22Rv1 (cell line): ENCODE results near the gene SLC25A17.
"Not testable (repeated sequence)": the region's sequence is repeated elsewhere in the genome, so short reads cannot be mapped to it uniquely, and the experiment has no call there.

ENCODE experiments used
- H3K27ac ChIP-seq: fragments of 450-650 bp; 2 replicates; pipeline ENCODE4 v1.5.1; 2017
- CTCF ChIP-seq: fragments of 450-650 bp; IDR thresholded peaks from 2 replicates; pipeline ENCODE4 v1.5.1; 2017; ENCODE audit warnings: mild to moderate bottlenecking
- ZFX ChIP-seq: fragments of 450-650 bp; IDR thresholded peaks from 2 replicates; pipeline ENCODE4 v1.6.1; 2017; ENCODE audit warnings: antibody characterized with exemption, borderline replicate concordance

Gene SLC25A17

GRCh38 chr22:40818747-40819598 lies at the start of gene SLC25A17:
SLC25A17 (minus strand) TSS chr22:40819346; CDS start chr22:40819248, 98 bp downstream.
- TF ChIP-seq CTCF (peak; percentile 55), ZFX (no peak)
- peak within 1 kb of the TSS; percentile 71 for H3K27ac ChIP-seq

GRCh38 chr22:40868379-40868778 lies 49.2 kb upstream of the SLC25A17 start:
- H3K27ac ChIP-seq, result not testable (repeated sequence)

- H3K27ac ChIP-seq, result no peak overlapping the region
- TF ChIP-seq CTCF (no peak), ZFX (no peak)
Observed at GRCh38 chr22:40867109-40867508, 48.0 kb upstream of the SLC25A17 start.

- H3K27ac ChIP-seq, result no peak overlapping the region
- TF ChIP-seq ZFX (no peak), CTCF (no peak)
Observed at GRCh38 chr22:40862537-40862936, 43.4 kb upstream of the SLC25A17 start.

- TF ChIP-seq ZFX, result no peak
- TF ChIP-seq CTCF, result no peak
Observed at GRCh38 chr22:40862013-40862412, 42.9 kb upstream of the SLC25A17 start, which contains the start of gene DNAJB7. DNAJB7 (minus strand) TSS chr22:40862113; CDS start chr22:40861994, 119 bp downstream.

GRCh38 chr22:40857309-40857855 lies 38.2 kb upstream of the SLC25A17 start:
- TF ChIP-seq CTCF (no peak), ZFX (no peak)
- H3K27ac ChIP-seq, result peak overlapping the region; percentile 95

More at GRCh38 chr22:40862013-40862412, 42.9 kb upstream of the SLC25A17 start, which contains the start of gene DNAJB7:
- H3K27ac ChIP-seq, result no peak within 1 kb of the TSS

GRCh38 chr22:40856513-40857308 lies 37.6 kb upstream of the SLC25A17 start, which contains the start of the genes ST13 and XPNPEP3:
ST13 (minus strand) TSS chr22:40856639; CDS start chr22:40856540, 99 bp downstream.
XPNPEP3 (plus strand) TSS chr22:40857148; CDS start chr22:40857182, 34 bp downstream.
- peak within 1 kb of the TSS; percentile 95 for H3K27ac ChIP-seq
- TF ChIP-seq CTCF (peak; percentile 12; the same call in 1 of the 2 replicates), ZFX (no peak)
